WI38 (cell line): ENCODE data around the gene CEL.

ENCODE experiments used
- H3K4me3 ChIP-seq: 2 replicates; pipeline ENCODE4 v1.5.1; 2011; ENCODE audit warnings: low read depth, mild to moderate bottlenecking, control low read depth, low read length
- TF ChIP-seq, protein P1 (sequence below): IDR thresholded peaks from 2 replicates; pipeline ENCODE4 v1.5.1; 2012; ENCODE audit warnings: low read depth, mild to moderate bottlenecking, control low read depth, low read length

CEL gene

DNA sequence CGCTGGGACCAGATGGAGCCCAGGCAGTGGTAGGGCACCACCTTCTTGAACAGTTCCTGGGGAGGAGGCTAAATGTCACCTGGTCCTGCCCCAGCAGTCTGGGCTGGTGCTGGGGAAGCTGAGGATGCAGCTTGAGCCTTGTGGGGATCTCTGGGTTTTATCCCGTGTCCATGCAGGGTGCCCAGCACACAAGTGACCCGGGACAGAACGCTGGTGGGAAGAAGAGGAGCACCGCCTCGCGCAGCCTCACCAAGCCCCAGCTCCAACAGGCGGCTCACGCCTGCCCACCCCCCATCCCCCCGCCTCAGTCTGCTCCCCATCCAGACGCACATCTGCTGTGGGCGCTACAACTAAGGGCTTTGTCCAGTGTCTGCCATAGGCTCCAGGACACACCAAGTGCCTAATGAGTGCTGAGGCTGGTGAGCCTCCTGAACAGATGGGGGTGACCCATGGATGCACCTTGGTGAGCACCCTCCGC is 45.5 kb downstream of the CEL start:
- H3K4me3 ChIP-seq = no peak overlapping the region
- TF ChIP-seq, protein P1, sequence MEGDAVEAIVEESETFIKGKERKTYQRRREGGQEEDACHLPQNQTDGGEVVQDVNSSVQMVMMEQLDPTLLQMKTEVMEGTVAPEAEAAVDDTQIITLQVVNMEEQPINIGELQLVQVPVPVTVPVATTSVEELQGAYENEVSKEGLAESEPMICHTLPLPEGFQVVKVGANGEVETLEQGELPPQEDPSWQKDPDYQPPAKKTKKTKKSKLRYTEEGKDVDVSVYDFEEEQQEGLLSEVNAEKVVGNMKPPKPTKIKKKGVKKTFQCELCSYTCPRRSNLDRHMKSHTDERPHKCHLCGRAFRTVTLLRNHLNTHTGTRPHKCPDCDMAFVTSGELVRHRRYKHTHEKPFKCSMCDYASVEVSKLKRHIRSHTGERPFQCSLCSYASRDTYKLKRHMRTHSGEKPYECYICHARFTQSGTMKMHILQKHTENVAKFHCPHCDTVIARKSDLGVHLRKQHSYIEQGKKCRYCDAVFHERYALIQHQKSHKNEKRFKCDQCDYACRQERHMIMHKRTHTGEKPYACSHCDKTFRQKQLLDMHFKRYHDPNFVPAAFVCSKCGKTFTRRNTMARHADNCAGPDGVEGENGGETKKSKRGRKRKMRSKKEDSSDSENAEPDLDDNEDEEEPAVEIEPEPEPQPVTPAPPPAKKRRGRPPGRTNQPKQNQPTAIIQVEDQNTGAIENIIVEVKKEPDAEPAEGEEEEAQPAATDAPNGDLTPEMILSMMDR = no peak

DNA sequence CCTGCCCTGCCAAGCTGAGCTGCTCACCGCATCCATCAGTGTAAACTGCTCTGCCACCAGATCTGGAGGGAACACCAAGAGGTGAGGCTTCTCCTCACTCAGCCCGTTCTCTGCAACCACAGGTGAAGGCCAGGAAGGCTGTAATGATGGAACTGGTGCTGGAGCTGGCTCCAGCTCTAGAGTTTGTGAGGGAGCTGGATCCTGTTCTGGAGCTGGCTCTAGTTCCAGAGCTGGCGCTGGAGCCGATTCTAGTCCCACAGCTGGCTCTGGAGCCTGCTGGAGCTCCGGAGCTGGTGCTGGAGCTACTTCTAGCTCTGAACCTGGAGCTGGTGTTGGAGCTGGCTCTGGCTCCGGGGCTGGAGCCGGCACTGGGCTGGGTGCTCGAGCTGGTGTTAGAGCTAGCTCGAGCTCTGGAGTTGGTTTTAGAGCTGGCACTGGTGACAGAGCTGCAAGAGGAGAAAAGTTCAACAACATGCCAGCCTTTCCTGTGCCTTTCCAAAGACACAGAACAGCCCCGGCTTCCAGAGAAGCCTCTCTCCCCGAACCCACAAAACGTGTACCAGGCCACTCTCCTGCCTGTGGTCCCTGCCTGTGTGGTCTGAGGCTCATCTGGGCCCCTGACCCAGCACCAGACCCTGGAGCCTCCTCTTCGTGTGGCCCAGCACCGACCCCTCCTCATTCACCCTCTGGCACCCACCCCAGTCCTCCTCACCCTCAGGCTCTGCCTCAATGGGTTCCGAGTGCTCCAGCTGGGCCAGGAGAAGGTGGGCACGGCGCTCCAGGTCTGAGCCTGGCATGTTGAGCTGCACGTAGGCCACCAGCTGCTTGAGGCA is 46.4 kb downstream of the CEL start:
- TF ChIP-seq, protein P1 = no peak
- H3K4me3 ChIP-seq = no peak overlapping the region

DNA sequence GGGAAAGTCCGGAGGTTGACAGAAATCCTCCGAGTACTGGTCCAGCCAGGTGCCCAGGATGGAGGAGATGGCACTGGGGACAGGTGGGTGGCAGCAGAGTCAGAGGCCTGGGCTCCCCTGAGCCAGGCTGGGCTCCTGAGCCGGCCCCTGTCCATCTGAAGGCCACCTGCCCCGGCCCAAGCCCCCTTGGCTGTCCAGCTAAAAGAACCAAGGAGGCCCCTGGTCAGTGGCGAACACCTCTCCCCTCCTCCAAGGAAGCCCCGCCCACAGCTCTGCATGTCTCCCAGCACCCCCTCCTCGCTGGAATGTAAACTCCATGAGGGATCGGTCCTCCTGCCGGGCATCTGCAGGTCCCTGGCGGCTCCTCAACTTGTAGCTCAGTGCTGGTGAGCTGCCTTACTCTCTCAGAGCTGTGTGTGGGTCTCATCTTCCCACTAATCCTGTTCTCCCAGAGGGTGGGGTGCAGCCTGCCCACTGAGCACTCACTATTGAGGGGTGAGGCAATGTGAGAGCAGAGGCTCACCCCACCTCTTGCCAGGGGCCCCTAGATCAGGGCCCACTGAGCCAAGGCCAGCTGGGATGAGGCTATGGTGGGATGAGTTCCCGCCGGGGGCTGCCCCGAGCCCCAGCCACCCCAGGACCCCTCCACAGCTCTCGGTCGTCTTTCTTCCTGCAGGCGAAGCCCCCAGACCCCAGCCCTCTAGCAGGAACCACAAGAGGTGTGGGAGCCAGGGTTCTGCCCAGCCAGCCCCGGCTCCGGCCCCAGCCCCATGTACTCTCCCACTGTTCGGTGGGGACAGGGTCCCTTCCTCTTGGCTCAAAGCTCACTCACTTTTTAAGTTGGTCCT is 47.2 kb downstream of the CEL start:
- TF ChIP-seq, protein P1 = no peak
- no peak overlapping the region for H3K4me3 ChIP-seq

DNA sequence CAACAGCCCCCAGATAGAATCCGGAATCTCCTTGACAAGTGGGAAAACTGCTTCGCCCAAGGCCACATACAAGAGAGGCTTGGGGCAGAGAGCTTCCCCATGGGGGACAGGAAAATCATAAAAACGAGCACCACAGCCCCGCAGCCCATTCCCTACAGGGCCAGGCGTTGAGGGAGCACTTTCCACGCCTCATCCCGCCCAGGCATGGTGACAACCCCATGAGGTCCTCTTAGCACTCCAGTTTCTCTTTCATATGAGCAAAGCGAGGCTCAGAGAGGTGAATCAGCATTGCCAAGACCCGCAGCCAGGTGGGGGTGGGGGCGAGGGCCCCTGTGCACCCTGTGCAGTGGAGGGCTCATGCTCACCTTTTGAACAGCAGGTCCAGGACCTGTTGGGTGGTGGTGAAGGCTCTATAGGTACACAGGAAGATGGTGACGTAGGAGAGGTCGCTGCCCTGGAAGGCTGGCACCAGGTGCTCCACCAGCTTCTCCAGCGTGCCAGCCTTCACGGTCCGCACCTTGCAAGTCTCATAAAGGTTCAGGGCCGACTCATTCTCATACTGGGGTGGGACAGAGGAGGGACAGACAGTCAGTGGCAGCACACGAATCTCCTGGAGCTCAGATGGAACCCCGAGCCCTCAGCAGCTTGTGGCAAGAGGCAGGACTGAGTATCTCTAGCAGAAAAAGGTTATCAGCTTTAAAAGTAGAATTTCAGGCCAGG is 48.3 kb downstream of the CEL start:
- TF ChIP-seq, protein P1 = no peak
- H3K4me3 ChIP-seq = no peak overlapping the region

DNA sequence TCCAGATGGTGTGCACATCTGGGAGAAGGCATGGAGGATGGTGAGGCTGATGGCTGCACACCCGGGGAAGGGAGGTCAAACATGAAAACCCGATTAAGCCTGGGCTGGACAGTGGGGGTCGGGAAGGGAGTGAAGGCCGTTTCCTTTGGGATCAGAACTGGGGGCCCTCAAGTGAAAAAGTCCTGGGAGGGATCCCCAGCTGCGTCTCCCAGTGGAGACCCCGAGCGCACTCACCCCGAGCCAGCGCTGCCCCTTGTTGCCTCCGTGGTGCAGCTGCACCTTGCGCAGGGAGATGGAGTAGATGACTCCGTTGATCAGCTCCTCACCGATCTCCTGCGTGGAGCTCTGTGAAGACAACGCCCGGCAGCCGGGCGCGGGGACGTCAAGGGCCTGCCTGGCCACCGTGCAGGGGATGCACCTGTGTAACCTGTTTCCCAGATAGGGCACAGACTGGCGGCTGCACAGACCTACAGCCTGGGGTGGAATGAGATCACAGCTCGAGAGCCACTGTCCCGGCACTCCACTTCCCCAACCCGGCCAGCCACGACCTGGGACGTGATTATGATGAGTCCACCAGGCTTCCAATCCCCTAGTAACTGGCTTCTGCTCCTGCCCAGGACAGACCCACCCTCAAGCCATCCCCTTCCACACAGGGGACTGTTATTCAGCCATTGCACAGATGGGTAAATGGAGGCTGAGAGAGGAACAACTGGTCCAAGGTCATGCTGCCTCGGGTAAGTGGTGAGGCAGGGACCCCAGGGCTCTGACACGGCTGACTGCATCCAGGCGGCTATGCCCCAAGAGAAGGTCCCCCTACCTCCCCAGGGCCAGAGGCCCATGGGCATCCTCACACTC is 50.3 kb downstream of the CEL start:
- TF ChIP-seq, protein P1 = no peak
- H3K4me3 ChIP-seq = no peak overlapping the region

DNA sequence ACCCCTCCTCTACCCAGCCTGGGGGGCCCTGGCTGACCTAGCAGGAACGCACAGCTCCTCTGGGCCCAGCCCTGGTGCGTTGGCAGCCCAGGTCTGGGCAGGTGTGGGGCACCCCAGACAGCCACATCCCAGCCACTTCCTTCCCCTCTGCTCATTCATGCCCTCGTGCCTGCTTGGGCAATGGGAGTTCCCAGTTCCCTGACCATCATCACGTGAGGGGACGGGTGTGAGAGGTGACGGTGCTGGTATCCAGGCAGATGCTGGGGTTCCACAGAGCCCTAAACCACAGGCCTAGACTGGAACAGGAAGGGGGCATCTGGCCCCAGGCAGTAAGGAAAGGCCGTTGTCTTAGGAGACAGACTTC is 50.9 kb downstream of the CEL start:
- H3K4me3 ChIP-seq = no peak overlapping the region
- TF ChIP-seq, protein P1 = no peak
